Stimulated activated CD4-positive, alpha-beta T cell treated with anti-CD3 and anti-CD28 coated beads, Interleukin-1b, Interleukin-23, amount 100 ng/mL, for 24 hours (primary cell): ENCODE results near the gene CNDP2.
"Not testable (repeated sequence)": the region's sequence is repeated elsewhere in the genome, so short reads cannot be mapped to it uniquely, and the experiment has no call there.

Experiments
- DNase-seq, 4 experiments: peaks; one replicate each; pipeline ENCODE4 v3.0.0-alpha.2; 2020; ENCODE audit warnings: low read depth in 4 of 4, low spot score in 1 of 4

Gene CNDP2

GRCh38 chr18:74534150-74534969 is 38.2 kb downstream of the CNDP2 start, which contains the start of gene CNDP1:
TSS of gene CNDP1 (plus strand) at chr18:74534500. CDS start at chr18:74534668, 168 bp downstream.
- DNase-seq, result no peak

DNA sequence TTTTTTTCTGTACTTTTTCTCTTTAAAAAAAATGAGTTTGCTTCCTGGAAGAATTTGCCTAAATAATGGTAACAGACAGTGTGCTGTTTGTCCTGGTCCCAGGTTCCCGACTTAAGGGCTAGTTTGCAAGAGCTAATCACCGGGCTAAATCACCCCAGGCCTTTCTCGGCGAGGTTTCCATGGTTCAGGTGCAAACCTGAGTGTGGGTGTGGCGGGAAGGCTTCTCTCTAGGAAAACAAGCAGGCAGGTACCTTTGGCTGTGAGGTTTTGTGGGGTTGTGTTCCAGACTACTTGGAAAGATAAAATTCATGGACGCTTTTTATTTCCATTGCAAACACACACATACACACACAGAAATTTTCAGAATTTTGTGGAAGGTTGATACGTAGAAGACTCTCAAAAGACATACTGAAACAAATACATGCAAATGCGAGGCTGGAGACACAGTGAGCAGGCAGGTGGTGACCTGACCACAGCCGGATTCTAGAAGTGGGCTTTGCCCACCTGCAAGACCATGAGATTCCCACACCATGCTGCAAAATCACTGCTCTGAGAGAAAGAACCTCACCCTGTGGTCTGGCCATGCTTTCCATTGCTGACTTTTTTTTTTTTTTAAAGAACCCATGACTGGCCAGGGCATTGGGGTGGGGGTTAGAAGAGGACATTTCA is 39.0 kb downstream of the CNDP2 start:
- DNase-seq, result no peak

- no peak for DNase-seq
Observed at GRCh38 chr18:74539289-74539688, 43.1 kb downstream of the CNDP2 start.

GRCh38 chr18:74540652-74541421 is 44.7 kb downstream of the CNDP2 start:
- no peak for DNase-seq

- DNase-seq, result no peak
Observed at GRCh38 chr18:74541703-74542555, 45.8 kb downstream of the CNDP2 start.

- no peak for DNase-seq
Observed at GRCh38 chr18:74544898-74545297, 48.7 kb downstream of the CNDP2 start.

GRCh38 chr18:74546007-74546406 is 49.8 kb downstream of the CNDP2 start:
- no peak for DNase-seq

DNA sequence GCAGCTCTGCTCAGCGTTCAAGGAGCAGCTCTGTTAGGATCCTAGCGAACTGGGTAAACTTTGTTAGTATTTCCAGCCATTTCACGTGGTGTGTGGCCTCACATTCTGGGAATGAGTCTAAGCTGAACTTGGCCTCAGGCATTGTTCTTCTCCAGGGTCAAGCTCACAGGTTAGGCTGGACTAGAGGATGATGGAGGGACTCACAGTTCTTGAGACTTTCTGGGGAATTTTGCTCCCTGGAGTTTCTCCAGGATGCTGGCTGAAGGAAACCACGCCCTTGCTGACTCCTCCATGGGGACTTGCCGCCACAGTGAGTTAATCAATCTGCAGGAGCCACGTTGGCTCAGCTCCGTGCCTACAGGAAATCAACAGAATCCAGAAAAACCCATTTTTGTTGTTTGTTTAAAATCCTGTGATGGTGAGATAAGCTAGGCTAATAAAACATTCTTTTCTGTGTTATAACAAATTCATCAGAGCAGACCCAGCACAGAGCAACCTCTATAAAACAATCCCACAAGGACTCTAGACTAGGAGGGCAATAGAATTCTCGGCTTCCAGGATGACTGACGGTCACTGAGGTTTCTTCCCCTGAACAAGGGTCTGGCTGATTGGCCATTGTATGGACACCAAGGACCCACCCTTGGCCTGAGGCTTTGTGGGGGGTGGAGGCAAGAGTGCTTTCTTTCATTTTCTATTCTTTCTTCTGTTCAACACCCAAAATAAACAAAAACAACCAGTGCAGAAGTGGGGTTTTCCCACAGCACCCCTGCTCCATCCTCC is 50.8 kb downstream of the CNDP2 start:
- no peak for DNase-seq

DNA sequence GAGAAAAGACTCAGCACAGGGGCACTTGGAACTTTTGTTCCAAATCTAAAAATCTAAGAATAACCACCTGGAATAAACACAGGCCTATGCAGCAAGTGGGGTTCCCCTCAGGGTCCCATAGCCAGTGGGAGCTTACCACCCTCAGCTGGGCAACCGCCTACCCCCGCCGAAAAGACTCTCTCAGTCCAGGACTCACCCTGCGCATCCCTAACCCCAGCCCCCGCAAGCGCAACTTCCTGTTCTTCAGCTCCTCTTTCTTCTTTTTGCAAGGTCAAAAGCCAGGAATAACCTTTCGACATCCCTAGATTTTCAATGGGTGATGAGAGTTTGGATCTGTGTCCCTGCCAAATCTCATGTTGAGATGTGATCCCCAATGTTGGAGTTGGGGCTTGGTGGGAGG is 51.7 kb downstream of the CNDP2 start:
- no peak for DNase-seq

DNA sequence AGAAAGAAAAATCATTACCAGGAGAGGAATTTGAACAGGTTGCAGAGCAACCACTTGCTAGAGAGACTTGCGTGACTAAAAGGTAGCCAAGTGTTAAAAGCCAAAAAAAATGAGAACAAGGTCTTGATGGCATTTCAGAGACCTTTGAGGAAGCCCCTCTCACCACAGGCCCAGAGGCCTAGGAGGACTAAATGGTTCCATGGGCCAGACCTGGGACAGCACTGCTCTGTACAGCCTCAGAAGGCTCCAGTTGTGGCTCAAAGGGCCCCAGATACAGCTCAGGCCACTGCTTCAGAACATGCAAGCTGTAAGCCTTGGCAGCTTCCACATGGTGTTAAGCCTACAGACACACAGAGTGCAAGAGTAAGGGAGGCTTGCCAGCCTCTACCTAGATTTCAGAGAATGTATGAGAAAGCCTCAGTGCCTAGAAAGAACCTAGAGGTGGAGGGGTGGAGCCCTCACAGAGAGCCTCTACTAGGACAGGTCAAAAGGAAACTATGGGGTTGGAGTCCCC is 53.5 kb downstream of the CNDP2 start:
- DNase-seq, result no peak

- no peak for DNase-seq
Observed at GRCh38 chr18:74550886-74551285, 54.7 kb downstream of the CNDP2 start.

DNA sequence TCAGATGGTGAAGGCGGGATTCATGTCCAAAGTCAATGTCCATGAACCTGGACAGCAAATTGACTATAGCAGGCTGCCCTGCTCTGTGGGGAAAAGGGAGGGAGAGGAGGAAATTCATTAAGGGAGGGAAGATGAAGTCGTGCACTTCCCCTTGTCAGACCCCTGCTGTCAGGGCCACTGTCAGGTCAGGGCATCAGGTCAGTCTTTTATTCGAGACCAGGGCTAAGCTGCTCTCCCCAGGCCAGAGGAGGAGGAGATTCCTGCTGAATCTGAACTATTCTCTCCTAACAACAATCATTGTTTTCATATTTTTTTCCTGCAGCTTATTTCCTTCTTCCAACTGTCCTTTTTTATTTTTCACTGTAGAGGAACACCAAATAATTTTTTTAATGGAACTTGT is 55.3 kb downstream of the CNDP2 start:
- DNase-seq, result no peak

DNA sequence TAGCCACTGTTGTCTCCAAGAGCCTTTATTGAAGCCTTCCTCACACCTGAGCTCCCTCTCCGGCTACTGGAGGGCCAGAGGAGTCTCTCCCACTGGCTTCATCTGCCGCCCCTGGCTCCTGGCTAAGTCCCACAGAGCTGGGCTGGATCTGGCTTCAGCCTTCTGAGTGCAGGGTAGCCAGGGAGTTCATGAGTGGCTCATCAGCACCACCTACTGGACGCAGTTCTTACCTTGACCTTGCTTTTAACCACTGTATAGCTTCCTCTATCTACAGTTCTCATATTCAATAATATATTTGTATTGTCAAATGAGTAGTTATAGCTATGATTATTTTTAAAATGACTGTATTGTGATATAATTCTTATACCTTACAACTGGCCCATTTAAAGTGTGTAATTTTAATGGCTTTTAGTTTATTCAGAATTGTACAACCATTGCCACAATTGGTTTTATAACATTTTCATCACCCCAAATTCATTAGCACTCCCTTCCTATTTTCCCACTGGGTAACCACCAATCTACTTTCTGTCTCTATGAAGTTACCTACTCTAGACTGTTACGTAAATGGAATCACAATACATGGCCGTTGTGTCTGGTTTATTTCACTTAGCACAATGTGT is 55.9 kb downstream of the CNDP2 start:
- peak; percentile 53 to 72 (median 59) for DNase-seq

DNA sequence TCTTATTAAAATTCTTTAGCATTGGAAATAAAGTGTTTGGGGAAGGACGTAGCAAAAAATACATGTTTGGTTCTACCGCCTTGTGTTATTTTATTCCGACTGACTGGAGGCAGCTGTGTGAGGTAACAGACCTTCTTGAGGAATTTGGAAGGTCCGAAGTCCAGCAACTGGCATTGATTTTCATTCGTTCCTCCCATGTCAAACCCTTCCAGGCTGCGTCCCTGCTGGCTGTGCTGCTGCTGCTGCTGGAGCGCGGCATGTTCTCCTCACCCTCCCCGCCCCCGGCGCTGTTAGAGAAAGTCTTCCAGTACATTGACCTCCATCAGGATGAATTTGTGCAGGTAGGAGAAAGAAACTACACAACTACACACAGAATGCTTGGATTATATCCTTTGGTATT is 60.0 kb downstream of the CNDP2 start:
- DNase-seq, result no peak

DNA sequence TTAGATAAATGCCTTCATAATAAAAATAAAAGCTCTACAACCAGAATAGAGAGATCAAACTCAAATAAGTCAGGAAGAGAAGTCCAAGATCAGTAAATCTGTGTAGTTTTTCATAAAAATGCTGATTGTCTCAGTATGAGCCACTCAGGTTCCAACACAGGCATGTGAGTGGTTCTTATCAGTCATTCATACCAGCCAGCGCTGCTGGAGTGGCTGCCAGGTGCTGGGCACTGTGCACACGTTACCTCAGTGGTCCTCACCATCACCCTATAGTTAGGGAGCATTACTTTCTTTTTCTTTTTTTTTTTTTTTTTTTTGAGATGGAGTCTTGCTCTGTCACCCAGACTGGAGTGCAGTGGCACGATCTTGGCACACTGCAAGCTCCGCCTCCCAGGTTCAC is 61.9 kb downstream of the CNDP2 start:
- no peak for DNase-seq

GRCh38 chr18:74562131-74562730 is 66.1 kb downstream of the CNDP2 start:
- no peak for DNase-seq

- DNase-seq, result no peak
Observed at GRCh38 chr18:74562775-74563174, 66.6 kb downstream of the CNDP2 start.

DNA sequence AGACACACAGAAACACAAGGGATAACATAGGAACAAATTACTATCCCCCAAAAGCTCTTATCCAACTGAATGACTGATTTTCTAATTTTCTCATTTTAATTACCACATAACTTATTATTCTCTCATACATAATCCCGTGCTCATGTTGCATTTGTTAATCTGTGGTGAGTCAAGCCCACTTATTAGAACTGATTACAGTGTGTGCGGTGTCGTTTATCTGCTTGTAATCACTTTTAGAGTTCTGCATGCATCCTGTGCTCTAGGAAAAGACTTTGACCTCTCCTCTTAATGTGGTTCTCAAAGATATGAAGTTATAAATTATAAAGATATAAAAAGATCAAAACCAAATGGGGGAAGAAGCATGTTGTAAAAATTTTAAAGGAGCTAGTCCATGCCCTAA is 67.8 kb downstream of the CNDP2 start:
- DNase-seq, result no peak

GRCh38 chr18:74565164-74565563 is 69.0 kb downstream of the CNDP2 start:
- DNase-seq, result not testable (repeated sequence)
